RCC 7860 (cell line): ENCODE results near the gene TBATA.
"Not testable (repeated sequence)": the region's sequence is repeated elsewhere in the genome, so short reads cannot be mapped to it uniquely, and the experiment has no call there.

ENCODE experiments used
- DNase-seq: peaks from one replicate; pipeline ENCODE4 v3.0.0-alpha.2; 2015; ENCODE audit warnings: low spot score
- FAIRE-seq: peaks from 2 replicates; lab custom pipeline; 2012; peaks lifted over from hg19 to GRCh38; lab: Jason Lieb, UNC

Gene TBATA

GRCh38 chr10:70779511-70780369 is 5.4 kb downstream of the TBATA start:
- FAIRE-seq (no peak), DNase-seq (no peak)

- FAIRE-seq (no peak), DNase-seq (no peak)
Measured at GRCh38 chr10:70779088-70779487, 6.1 kb downstream of the TBATA start.

- FAIRE-seq (no peak), DNase-seq (no peak)
Measured at GRCh38 chr10:70778267-70778924, 6.8 kb downstream of the TBATA start.

GRCh38 chr10:70777063-70777875 is 7.9 kb downstream of the TBATA start:
- DNase-seq = no peak
- no peak for FAIRE-seq

GRCh38 chr10:70776455-70777005 is 8.6 kb downstream of the TBATA start:
- no peak for FAIRE-seq
- DNase-seq = no peak

- no peak for DNase-seq
Measured at GRCh38 chr10:70775679-70776454, 9.3 kb downstream of the TBATA start.

GRCh38 chr10:70774810-70775678 is 10.1 kb downstream of the TBATA start:
- DNase-seq (no peak), FAIRE-seq (no peak)

More at GRCh38 chr10:70775679-70776454, 9.3 kb downstream of the TBATA start:
- no peak for FAIRE-seq

- FAIRE-seq (no peak), DNase-seq (no peak)
Measured at GRCh38 chr10:70773965-70774809, 11.0 kb downstream of the TBATA start.

- FAIRE-seq = no peak
Measured at GRCh38 chr10:70773461-70773860, 11.7 kb downstream of the TBATA start.

GRCh38 chr10:70772627-70773026 is 12.6 kb downstream of the TBATA start:
- no peak for DNase-seq
- no peak for FAIRE-seq

More at GRCh38 chr10:70773461-70773860, 11.7 kb downstream of the TBATA start:
- DNase-seq = no peak

GRCh38 chr10:70771311-70772194 is 13.6 kb downstream of the TBATA start:
- FAIRE-seq (no peak), DNase-seq (no peak)

GRCh38 chr10:70770516-70770915 is 14.7 kb downstream of the TBATA start:
- DNase-seq, FAIRE-seq: not testable (repeated sequence)

- DNase-seq (no peak), FAIRE-seq (no peak)
Measured at GRCh38 chr10:70770001-70770400, 15.2 kb downstream of the TBATA start.

GRCh38 chr10:70769121-70769520 is 16.1 kb downstream of the TBATA start:
- DNase-seq (no peak), FAIRE-seq (no peak)

GRCh38 chr10:70768026-70768685 is 17.0 kb downstream of the TBATA start:
- DNase-seq, FAIRE-seq: not testable (repeated sequence)

- DNase-seq (no peak), FAIRE-seq (no peak)
Measured at GRCh38 chr10:70765794-70766594, 19.2 kb downstream of the TBATA start.
